Activated T-helper 2 cell treated with anti-CD3 and anti-CD28 coated beads, Interferon-gamma antibody, Interleukin-2, Interleukin-4, amounts not matched to agents 10 μg/mL and 5 μg/mL and 100 μg/mL, durations not matched to agents 14 hours and 24 hours and 36 hours (primary cell): Measurements from ENCODE around the gene OCSTAMP. TPM values are rescaled to one million over a fixed set of nuclear protein-coding genes. Genes with fewer than 3 reads are reported as not detected.

ENCODE experiments used
- DNase-seq: peaks from one replicate; pipeline ENCODE4 v3.0.0; 2021; ENCODE audit warnings: low spot score
- H3K27ac Mint-ChIP-seq: one replicate; pipeline ENCODE4 v1.8.0; 2021; ENCODE audit warnings: mixed read lengths
- H3K27me3 Mint-ChIP-seq: one replicate; pipeline ENCODE4 v1.8.0; 2021; ENCODE audit warnings: low read depth, mixed read lengths
- H3K36me3 Mint-ChIP-seq: one replicate; pipeline ENCODE4 v1.8.0; 2021; ENCODE audit warnings: low read depth, mixed read lengths
- H3K4me1 Mint-ChIP-seq: one replicate; pipeline ENCODE4 v1.8.0; 2021; ENCODE audit warnings: low read depth, mixed read lengths
- H3K4me3 Mint-ChIP-seq: one replicate; pipeline ENCODE4 v1.8.0; 2021; ENCODE audit warnings: low read depth, mild to moderate bottlenecking, moderate library complexity, mixed read lengths
- H3K9me3 Mint-ChIP-seq: one replicate; pipeline ENCODE4 v1.8.0; 2021; ENCODE audit warnings: mixed read lengths
- intact Hi-C: fragments of 100-400 bp; cut with micrococcal nuclease; formaldehyde crosslinking; loops from one replicate; pipeline ENCODE4 v1.15.1; 2023
- total RNA-seq: library from RNA; stranded (reverse); gene quantifications from 2 replicates; pipeline ENCODE4 v1.2.3, GENCODE V29; 2022

The OCSTAMP gene
- total RNA-seq: not detected in 2 replicates

GRCh38 chr20:46550461-46550860 lies at the start of gene OCSTAMP:
OCSTAMP (minus strand) TSS chr20:46550654; CDS start chr20:46550560, 94 bp downstream.
- H3K4me3 Mint-ChIP-seq: no peak within 1 kb of the TSS
- peaks cover 47% of the 10 kb centered on the region for H3K4me1 Mint-ChIP-seq
- no peaks in the 10 kb centered on the region for H3K27me3 Mint-ChIP-seq
- H3K9me3 Mint-ChIP-seq: no peaks in the 10 kb centered on the region
- no peak within 1 kb of the TSS for H3K27ac Mint-ChIP-seq
- intact Hi-C loops: no loop called here
- no peak for DNase-seq
- no peaks in the 10 kb centered on the region for H3K36me3 Mint-ChIP-seq

- Mint-ChIP-seq H3K27ac (no peak overlapping the region), H3K4me3 (no peak overlapping the region), H3K27me3 (peaks cover 32% of the 10 kb centered on the region), H3K9me3 (no peaks in the 10 kb centered on the region), H3K4me1 (peaks cover 9% of the 10 kb centered on the region), H3K36me3 (no peaks in the 10 kb centered on the region)
- intact Hi-C loops: loop anchor here (1.0 kb wide), 1 partner anchor 8 kb away; no protein-coding TSS in a partner anchor
- DNase-seq: no peak
Observed at GRCh38 chr20:46599227-46599987, 49.0 kb upstream of the OCSTAMP start.

- Mint-ChIP-seq H3K9me3 (no peaks in the 10 kb centered on the region), H3K4me1 (no peaks in the 10 kb centered on the region), H3K4me3 (no peak overlapping the region), H3K27ac (no peak overlapping the region), H3K27me3 (peaks cover 35% of the 10 kb centered on the region), H3K36me3 (no peaks in the 10 kb centered on the region)
- DNase-seq: no peak
- intact Hi-C loops: no loop called here
Observed at GRCh38 chr20:46595933-46596332, 45.5 kb upstream of the OCSTAMP start.

GRCh38 chr20:46594725-46595124 lies 44.3 kb upstream of the OCSTAMP start:
- H3K27me3 Mint-ChIP-seq: peaks cover 29% of the 10 kb centered on the region
- no peaks in the 10 kb centered on the region for H3K9me3 Mint-ChIP-seq
- intact Hi-C loops: no loop called here
- peaks cover 1% of the 10 kb centered on the region for H3K4me1 Mint-ChIP-seq
- H3K27ac Mint-ChIP-seq: no peak overlapping the region
- H3K36me3 Mint-ChIP-seq: no peaks in the 10 kb centered on the region
- DNase-seq: no peak
- no peak overlapping the region for H3K4me3 Mint-ChIP-seq

GRCh38 chr20:46592580-46593362 lies 42.3 kb upstream of the OCSTAMP start:
- Mint-ChIP-seq H3K36me3 (no peaks in the 10 kb centered on the region), H3K4me1 (peaks cover 9% of the 10 kb centered on the region), H3K27ac (no peak overlapping the region), H3K27me3 (peaks cover 25% of the 10 kb centered on the region), H3K4me3 (no peak overlapping the region), H3K9me3 (no peaks in the 10 kb centered on the region)
- no peak for DNase-seq
- intact Hi-C loops: no loop called here

GRCh38 chr20:46590443-46590842 lies 40.0 kb upstream of the OCSTAMP start:
- Mint-ChIP-seq H3K27ac (no peak overlapping the region), H3K4me1 (peaks cover 9% of the 10 kb centered on the region), H3K36me3 (no peaks in the 10 kb centered on the region), H3K4me3 (no peak overlapping the region), H3K9me3 (no peaks in the 10 kb centered on the region), H3K27me3 (peaks cover 19% of the 10 kb centered on the region)
- intact Hi-C loops: no loop called here
- DNase-seq: no peak

GRCh38 chr20:46588532-46589511 lies 38.4 kb upstream of the OCSTAMP start:
- Mint-ChIP-seq H3K27me3 (peaks cover 11% of the 10 kb centered on the region), H3K36me3 (no peaks in the 10 kb centered on the region), H3K4me3 (no peak overlapping the region), H3K9me3 (no peaks in the 10 kb centered on the region), H3K27ac (no peak overlapping the region), H3K4me1 (peaks cover 9% of the 10 kb centered on the region)
- intact Hi-C loops: no loop called here
- no peak for DNase-seq

GRCh38 chr20:46587986-46588385 lies 37.5 kb upstream of the OCSTAMP start:
- no peak overlapping the region for H3K4me3 Mint-ChIP-seq
- H3K9me3 Mint-ChIP-seq: no peaks in the 10 kb centered on the region
- H3K27ac Mint-ChIP-seq: no peak overlapping the region
- H3K4me1 Mint-ChIP-seq: peaks cover 9% of the 10 kb centered on the region
- intact Hi-C loops: no loop called here
- H3K27me3 Mint-ChIP-seq: peaks cover 9% of the 10 kb centered on the region
- H3K36me3 Mint-ChIP-seq: no peaks in the 10 kb centered on the region
- DNase-seq: no peak

GRCh38 chr20:46586724-46587123 lies 36.3 kb upstream of the OCSTAMP start:
- H3K27ac Mint-ChIP-seq: no peak overlapping the region

GRCh38 chr20:46584508-46584907 lies 34.1 kb upstream of the OCSTAMP start:
- H3K27me3 Mint-ChIP-seq: peaks cover 18% of the 10 kb centered on the region

More at GRCh38 chr20:46586724-46587123, 36.3 kb upstream of the OCSTAMP start:
- DNase-seq: no peak
- intact Hi-C loops: no loop called here
- Mint-ChIP-seq H3K36me3 (no peaks in the 10 kb centered on the region), H3K27me3 (peaks cover 7% of the 10 kb centered on the region), H3K4me3 (no peak overlapping the region), H3K9me3 (no peaks in the 10 kb centered on the region), H3K4me1 (peaks cover 9% of the 10 kb centered on the region)

GRCh38 chr20:46583411-46584214 lies 33.2 kb upstream of the OCSTAMP start:
- Mint-ChIP-seq H3K36me3 (no peaks in the 10 kb centered on the region), H3K4me1 (no peaks in the 10 kb centered on the region), H3K27me3 (peaks cover 21% of the 10 kb centered on the region), H3K27ac (no peak overlapping the region), H3K9me3 (no peaks in the 10 kb centered on the region), H3K4me3 (no peak overlapping the region)
- no peak for DNase-seq
- intact Hi-C loops: no loop called here

More at GRCh38 chr20:46584508-46584907, 34.1 kb upstream of the OCSTAMP start:
- H3K4me1 Mint-ChIP-seq: peaks cover 5% of the 10 kb centered on the region
- intact Hi-C loops: no loop called here
- H3K9me3 Mint-ChIP-seq: no peaks in the 10 kb centered on the region
- no peak for DNase-seq
- H3K4me3 Mint-ChIP-seq: no peak overlapping the region
- H3K27ac Mint-ChIP-seq: no peak overlapping the region
- H3K36me3 Mint-ChIP-seq: no peaks in the 10 kb centered on the region

- no peak overlapping the region for H3K27ac Mint-ChIP-seq
Observed at GRCh38 chr20:46582648-46583047, 32.2 kb upstream of the OCSTAMP start.

More at GRCh38 chr20:46582648-46583047, 32.2 kb upstream of the OCSTAMP start:
- Mint-ChIP-seq H3K4me1 (no peaks in the 10 kb centered on the region), H3K36me3 (no peaks in the 10 kb centered on the region), H3K4me3 (no peak overlapping the region), H3K27me3 (peaks cover 22% of the 10 kb centered on the region), H3K9me3 (no peaks in the 10 kb centered on the region)
- DNase-seq: no peak
- intact Hi-C loops: no loop called here
